GM19193 (cell line): ENCODE results near the gene ELMO3.

Experiments
- POLR2A ChIP-seq: IDR thresholded peaks from 4 replicates; pipeline ENCODE4 v1.6.1; 2011; ENCODE audit not compliant: insufficient read depth, insufficient read length; ENCODE audit errors: extremely low read depth

ELMO3 gene

DNA sequence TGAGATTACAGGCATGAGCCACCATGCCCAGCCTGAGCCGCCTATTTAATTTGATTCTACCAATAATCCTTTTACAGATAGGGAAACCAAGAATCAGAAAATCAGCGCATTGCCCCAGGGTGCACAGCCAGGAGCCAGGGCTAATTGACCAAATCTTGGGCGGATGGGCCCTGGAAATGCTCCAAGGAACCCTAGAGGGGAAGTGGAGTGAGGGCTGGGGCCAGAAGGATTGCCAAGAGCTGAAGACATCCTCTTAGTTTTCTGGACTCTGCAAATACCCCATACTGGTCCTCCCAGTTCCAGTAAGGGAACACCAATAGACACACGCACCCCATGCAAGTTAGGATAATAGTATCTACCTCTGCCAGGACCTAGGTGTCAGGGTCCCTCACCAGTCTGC lies 44.5 kb downstream of the ELMO3 start:
- TF ChIP-seq POLR2A = no peak

DNA sequence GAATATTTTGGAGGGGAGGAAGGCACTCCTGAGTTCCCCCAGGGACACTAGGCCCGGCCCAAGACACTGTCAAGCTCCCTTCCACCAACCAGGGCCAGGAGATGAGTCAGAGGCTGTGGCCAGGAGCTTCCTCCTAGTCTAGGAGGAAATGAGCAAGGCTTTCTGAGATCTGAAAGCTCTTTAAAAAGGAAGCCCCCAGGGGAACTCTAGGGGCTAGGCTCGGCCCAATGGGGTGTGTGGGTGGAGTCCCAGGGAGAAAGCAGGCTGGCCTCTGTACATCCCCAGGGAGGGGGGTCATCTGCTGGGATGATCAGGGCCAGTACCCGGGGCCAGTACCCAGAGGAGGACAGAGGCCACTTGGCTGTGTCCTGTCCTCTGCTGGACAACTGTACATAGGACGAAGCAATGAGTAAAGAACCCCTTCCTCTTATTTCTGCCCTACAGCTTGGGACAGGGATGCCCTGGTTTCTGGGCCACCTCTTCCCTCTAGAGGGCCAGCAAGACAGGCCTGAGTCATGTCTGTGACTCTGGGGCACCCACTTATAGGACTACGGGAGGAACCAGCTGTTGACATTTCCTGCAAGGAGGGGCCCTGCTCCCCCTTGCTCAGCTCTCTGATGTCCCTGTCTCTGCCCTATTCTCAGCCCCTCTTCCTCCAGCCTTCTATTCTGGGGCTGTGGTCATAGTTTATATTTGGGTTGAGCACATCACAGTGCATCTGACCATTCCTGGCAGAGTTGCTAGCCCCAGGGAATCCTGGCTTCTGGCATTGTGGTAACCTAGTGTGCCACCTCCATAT lies 45.7 kb downstream of the ELMO3 start:
- TF ChIP-seq POLR2A = peak; percentile 60

DNA sequence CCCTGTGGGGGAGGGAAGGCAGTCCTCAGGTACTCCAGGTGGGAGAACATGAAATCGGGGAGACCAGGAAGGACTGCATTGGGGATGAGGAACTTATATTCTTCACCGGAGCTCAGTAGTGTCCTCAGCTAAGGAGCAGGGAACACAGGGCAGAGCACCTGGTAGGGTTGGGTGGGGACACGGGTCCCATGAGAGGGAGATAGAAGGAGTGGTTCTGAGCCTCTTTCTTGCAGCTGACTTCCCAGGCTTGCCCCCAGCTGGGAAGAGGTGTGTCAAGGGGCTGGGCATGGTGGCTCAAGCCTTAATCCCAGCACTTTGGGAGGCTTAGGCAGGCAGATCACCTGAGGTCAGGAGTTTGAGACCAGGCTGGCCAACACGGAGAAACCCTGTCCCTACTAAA lies 46.3 kb downstream of the ELMO3 start:
- no peak for TF ChIP-seq POLR2A

DNA sequence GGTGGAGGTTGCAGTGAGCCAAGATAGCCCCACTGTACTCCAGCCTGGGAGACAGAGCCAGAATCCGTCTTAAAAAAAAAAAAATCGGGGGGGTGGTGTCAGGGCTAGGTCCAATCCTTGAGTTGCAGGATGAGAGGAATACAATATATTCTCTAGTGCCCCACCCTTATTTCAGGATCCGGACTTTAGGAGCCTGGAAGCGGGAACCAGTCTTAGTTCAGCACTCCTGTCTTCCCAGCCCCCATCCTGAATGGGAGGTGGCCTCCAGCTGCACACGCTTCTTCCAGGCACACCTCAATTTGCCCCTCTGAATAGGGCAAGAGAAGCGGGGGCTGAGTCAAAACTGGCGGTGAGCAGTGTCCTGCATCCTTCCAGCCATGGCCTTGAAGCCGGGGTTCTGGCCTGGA lies 46.7 kb downstream of the ELMO3 start:
- TF ChIP-seq POLR2A = no peak

DNA sequence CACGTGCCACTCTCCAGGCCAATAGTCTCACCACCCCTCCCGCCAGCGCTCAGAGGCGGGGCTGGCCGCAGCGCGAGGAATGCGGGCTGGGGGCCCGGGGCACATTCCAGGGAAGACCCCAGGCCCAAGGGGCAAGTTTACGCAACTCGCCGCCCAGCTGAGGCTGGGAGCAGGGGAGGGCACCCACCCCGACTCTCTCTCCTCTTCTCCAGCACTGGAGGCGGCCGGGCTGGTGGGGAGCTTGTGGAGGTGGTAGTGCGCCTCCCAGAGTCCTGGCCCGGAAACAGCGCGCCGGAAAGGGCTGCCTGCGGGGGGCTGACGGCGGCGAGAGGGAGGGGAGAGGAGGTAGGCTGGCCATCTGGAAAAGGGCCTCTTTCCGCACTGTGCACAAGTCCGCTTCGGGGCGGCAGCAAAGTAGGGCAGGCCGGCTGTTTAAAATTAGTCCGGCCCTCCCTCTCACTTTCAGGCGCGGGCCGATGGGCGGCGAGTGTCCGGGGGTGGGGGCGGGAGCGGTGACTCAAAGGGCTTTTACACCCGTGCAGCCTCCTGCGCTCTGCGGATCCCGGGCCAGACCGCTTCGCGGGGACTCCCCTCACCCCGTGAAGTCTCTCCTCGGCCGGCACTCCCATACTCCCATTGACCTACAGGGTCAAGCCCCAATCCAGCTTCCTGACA lies 47.3 kb downstream of the ELMO3 start:
- peak; percentile 58 for TF ChIP-seq POLR2A

DNA sequence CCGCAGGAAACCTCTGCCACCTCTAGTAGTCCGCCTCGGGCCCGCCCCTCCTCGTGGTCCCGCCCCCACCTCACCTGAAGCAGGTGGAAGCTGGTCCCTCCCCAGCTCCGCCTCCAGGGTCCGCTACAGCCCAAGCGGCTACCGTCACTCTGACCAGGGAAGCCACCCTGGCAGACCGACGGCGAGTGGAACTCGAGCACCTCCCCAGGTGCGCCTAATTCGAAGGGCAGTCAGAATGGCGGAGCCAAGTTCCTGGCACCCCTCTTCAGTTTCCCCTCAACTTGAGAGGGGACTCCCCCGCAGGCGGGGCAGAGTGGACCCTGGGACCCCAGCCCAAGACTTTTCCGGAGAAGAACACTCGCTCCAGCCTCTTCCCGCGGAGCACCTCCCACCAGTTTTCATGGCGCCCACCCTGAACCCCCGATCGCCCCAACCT lies 47.8 kb downstream of the ELMO3 start:
- no peak for TF ChIP-seq POLR2A

DNA sequence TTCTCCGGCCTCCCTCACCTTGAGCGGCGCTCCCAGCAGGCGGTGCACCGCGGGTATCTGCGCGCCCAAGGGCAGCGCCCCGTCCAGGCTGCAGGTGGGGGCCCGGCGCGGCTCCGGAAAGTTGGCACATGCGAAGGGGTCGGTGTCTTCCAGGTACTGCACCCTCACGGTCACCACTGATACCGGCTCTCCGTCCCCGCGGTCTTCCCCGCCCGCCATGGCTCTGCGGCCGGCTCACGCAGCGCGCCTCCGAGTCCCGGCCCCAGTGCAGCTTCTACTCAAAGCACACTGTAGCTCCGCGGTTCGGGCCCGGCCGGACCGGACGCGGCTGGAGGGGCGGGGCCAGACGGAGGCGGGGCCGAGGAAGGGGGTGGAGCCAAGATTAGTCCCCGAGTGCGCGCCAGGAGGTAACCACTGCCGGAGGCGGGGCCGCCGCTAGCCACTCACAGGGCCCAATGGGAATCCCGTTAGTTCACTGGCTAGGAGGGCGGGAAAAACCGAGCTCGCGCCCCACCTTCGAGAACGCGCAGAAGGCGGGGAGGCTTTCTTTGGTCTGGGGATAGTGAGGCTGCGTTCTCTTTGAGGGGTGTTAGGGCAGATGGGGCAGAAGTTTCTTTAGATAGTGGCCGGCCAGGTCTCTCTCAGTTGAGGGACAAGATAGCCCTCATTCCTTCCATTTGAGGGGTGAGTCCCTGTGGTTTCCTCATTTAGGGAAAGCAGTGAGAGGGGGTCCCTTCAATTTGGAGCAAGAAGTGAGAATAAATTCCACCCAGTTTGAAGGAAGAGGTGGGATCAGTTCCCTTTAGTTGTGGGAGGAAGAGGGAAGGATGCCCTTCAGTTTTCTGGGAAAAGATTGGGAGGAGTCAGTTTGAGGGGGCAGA lies 48.5 kb downstream of the ELMO3 start, which contains the start of gene FHOD1:
Gene FHOD1 (minus strand): TSS at position 290 of the 881 bp plus-strand sequence. CDS start 71 bp downstream, at position 219.
- peak; percentile 77 for TF ChIP-seq POLR2A

DNA sequence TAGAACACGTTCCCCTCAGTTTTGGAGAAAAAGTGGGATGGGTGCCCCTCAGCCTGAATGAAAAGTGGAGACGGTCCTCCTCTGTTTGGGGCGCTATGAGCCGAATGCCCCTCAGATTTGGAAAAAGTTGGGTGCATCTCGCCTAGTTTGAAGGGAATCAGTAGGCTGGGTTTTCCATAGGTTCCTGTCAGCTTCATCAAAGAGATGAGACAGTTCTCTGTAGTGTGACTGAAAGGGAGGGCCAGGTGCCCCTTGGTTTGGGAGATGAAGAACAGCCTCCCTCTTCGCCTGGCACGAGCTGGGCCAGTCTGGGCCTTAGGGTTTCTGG lies 49.1 kb downstream of the ELMO3 start:
- no peak for TF ChIP-seq POLR2A

DNA sequence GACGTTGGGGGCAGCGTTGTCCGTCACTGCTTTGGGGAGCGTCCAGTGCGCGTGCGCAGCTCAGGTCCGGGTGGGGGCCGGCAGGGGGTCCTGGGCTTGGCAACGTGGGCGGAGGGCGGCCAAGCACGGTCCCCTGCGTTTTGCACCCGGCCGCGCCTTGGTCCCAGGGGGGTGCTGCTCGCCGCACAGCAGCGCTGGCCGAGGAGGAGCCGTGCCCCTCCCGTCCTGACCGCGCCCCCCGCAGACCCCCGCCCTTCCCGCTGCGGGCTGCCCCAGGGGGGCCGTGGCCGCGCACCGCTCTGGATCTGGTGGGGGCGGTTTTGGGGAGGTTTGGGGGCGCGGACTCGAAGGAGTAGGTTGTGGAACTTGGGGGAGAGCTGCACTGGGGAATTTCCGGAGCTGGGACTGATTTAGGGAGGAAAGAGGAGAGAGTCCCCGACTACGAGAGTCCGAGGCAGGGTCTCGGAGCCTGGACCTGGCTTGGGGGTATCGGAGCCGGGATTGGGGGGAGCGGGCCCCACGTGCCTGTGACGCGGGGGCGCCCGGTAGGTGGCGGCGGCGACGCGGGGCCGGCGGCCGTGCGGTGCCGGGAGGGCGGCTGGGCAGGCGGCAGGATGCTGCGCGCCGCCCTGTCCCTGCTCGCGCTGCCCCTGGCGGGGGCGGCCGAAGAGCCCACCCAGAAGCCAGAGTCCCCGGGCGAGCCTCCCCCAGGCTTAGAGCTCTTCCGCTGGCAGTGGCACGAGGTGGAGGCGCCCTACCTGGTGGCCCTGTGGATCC lies 49.7 kb downstream of the ELMO3 start, which contains the start of gene SLC9A5:
Gene SLC9A5 (plus strand): TSS at position 579 of the 777 bp plus-strand sequence. CDS start 36 bp downstream, at position 615.
- TF ChIP-seq POLR2A = peak; percentile 17

DNA sequence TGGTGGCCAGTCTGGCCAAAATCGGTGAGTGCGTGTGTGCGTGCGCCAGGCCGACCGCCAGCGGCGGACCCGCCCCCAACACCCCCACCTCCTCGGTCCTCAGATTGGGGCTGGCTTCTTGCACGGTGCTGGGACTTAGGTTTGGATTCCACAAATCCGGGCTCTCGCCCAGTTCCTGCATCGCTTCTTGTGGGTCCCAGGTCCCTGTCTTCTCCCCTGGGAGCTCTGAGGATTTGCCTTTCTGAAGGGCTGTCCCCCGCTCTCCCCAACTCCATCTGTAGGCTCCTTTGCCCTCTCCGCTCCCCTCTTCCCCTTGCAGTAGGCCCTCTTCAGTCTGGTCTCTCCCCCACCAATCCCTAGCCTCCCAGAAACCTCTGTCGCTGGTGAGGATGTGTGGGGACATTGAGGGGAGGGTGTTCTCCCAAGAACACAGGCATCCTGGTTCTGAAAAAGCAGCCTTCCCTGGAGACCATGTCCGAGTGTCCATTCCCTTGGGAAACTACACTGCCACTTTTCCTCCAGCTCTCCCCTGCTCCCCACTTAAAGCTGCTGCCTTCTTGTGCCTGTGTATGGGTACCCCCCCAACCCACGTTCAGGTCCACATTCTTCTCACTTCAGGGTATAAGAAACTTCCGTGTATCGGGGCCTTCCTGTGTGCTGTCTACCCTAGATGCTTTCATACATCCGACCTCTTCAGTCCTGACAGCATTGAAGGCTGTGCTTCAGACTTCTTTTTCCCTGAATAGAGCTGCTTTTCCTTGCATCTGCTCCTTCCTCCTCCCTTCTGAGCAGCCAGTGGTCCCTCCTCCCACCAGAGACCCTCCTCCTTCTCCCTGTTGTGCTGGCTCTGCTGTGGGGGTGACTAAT lies 50.5 kb downstream of the ELMO3 start:
- no peak for TF ChIP-seq POLR2A

DNA sequence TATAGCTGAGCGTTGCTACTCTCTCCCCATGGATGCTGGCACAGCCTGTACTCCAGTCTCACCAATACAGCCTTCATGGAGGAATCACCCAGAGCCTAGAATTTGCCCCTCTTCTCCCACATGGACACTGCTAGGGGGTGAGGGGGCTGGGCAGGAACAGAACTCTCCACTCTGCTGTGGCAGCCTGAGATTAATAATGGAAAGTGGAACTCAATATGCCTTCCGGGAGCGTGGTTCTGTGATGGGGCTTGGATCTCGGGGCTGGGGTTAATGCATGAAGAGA lies 51.1 kb downstream of the ELMO3 start:
- no peak for TF ChIP-seq POLR2A

DNA sequence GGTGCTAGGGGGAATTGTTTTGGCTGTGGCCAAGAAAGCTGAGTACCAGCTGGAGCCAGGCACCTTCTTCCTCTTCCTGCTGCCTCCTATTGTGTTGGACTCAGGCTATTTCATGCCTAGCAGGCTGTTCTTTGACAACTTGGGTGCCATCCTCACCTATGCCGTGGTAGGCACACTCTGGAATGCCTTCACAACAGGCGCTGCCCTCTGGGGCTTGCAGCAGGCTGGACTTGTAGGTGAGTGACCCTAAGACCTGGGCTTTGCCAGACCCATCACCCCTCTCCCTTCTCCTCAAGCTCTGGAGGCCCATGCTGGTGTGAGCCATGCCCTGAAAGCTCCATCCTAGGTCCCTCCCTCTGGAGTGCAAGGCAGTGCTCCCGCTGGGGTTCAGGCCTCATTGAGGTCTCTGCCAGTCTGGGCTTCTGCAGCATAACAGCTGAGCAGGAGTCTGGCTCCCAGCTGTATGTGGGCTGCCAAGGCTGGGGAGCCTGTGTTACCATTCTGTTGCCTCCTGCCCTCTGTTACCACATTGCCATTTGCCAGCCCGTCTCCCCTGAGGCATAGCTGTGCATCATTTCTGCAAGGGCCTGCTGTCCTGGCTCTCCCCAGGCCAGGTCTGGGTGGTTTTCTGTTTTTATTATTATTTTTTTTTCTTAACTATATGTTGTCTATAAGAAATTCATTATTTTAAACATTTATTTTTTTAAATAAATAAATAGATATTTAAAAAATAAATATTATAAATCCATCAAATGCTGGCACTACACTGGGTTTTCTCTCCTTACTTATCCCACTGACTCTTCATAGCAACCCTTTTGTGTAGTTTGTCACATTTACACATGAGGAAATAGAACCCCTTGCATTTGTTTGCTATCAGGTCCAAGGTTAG lies 53.9 kb downstream of the ELMO3 start:
- TF ChIP-seq POLR2A = no peak
